HFF-Myc (cell line): ENCODE measurements around the gene JCAD.
"Not testable (repeated sequence)": the region's sequence is repeated elsewhere in the genome, so short reads cannot be mapped to it uniquely, and the experiment has no call there.

Experiments
- DNase-seq: peaks from one replicate; pipeline ENCODE4 v3.0.0-alpha.2; 2011; ENCODE audit warnings: low read depth; ENCODE audit errors: extremely low read depth
- H3K4me3 ChIP-seq: replicated peaks from 2 replicates; pipeline ENCODE4 v1.5.1; 2011; ENCODE audit warnings: low read depth, mild to moderate bottlenecking, control low read depth, low read length
- CTCF ChIP-seq: IDR thresholded peaks from 2 replicates; pipeline ENCODE4 v1.5.1; 2012; ENCODE audit warnings: mild to moderate bottlenecking, low read depth, low read length, control low read depth; ENCODE audit errors: missing control alignments

JCAD gene, protein sequence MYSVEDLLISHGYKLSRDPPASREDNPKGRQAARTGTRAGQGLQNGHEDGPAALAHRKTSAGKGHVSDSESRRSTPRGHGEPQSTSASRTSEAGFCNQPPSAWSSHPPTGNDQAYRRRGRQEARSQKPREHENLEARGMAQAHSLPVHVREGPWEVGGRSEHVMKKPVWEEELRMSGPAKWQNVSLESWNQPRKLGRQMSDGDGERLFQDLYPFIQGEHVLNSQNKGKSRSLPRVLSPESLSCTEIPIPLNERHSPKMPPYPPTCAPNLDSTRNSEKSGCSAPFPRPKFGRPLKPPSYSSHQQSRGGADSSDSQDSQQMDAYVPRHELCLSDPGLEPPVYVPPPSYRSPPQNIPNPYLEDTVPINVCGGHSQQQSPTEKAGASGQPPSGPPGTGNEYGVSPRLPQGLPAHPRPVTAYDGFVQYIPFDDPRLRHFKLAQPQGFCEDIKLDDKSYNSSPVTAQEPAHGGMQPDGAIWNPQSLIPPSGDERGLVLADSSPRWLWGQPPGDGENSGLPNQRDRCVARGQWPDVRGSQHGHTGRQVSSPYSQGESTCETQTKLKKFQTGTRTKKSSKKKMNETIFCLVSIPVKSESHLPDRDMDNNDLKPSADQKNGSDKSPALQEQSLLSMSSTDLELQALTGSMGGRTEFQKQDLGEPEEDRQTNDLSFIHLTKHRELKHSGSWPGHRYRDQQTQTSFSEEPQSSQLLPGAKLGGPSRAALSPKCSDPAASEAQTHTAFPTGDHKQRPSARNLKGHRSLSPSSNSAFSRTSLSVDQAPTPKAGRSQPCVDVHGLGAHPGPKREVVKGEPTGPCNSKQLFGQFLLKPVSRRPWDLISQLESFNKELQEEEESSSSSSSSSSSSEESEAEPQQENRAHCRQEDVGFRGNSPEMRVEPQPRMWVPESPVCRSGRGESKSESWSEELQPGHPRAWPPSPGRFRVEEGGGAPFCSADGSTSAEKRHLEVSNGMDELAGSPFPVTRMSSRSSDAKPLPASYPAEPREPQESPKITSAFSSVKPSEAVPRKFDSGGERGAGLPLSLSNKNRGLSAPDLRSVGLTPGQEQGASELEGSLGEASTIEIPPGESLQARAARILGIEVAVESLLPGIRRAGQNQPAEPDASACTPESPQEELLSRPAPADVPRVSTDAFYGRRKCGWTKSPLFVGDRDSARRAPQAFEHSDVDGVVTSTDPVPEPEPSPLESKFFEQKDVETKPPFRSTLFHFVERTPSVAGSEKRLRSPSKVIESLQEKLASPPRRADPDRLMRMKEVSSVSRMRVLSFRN (N-terminal part only)

GRCh38 chr10:30059209-30060107, at the start of gene JCAD:
TSS of gene JCAD (minus strand) at chr10:30059586. CDS start at chr10:30047812, 11,774 bp downstream.
- TF ChIP-seq CTCF: no peak
- H3K4me3 ChIP-seq: peak within 1 kb of the TSS; percentile 60
- DNase-seq: no peak

DNA sequence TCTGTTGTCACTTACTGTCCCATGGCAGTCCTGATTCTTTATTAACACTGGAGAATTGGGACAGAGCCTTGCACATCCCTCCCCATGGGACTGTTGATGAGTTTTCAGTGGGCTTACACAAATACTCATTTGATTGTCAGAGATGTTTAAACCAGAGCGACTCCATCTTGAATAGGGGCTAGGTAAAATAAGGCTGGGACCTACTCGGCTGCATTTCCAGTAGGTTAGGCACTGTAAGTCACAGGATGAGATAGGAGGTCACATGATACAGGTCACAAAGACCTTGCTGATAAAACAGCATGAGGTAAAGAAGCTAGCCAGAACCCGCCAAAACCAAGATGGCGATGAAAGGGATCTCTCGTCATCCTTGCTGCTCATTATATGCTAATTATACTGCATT, 47.6 kb upstream of the JCAD start:
- DNase-seq: no peak

GRCh38 chr10:30103595-30104320, 44.4 kb upstream of the JCAD start:
- no peak overlapping the region for H3K4me3 ChIP-seq
- no peak for DNase-seq
- no peak for TF ChIP-seq CTCF

More for the DNA sequence above, 47.6 kb upstream of the JCAD start:
- TF ChIP-seq CTCF: no peak
- H3K4me3 ChIP-seq: no peak overlapping the region

GRCh38 chr10:30099706-30100105, 40.3 kb upstream of the JCAD start:
- not testable (repeated sequence) for DNase-seq, H3K4me3 ChIP-seq

GRCh38 chr10:30099101-30099500, 39.7 kb upstream of the JCAD start:
- TF ChIP-seq CTCF: no peak

DNA sequence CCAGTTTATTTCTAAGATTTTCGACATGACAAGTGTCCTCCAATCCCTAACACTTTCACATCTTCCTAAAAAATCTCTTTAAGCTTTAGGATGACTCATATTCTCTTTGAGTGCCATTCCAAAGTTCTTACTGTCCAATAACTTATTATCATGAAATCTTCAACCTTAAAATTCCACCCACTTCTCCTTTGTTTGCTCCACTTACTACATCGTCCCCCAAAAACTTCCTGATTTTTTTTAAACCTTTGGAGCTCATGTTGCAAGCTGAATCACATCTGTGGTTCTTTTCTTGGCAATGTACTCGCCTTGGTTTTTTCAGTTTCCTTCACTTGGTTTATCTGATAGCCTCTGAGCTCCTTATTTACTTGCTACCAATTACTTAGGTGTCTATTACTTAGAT, 39.2 kb upstream of the JCAD start:
- no peak for TF ChIP-seq CTCF
- no peak overlapping the region for H3K4me3 ChIP-seq
- peak; percentile 84 for DNase-seq

More at GRCh38 chr10:30099101-30099500, 39.7 kb upstream of the JCAD start:
- H3K4me3 ChIP-seq: no peak overlapping the region
- no peak for DNase-seq
